ENCODE data around the gene EPS8. TPM values are rescaled to one million over a fixed set of nuclear protein-coding genes. Genes with fewer than 3 reads are reported as not detected.

EPS8 gene
- total RNA-seq, 1 donor = 192 TPM

DNA sequence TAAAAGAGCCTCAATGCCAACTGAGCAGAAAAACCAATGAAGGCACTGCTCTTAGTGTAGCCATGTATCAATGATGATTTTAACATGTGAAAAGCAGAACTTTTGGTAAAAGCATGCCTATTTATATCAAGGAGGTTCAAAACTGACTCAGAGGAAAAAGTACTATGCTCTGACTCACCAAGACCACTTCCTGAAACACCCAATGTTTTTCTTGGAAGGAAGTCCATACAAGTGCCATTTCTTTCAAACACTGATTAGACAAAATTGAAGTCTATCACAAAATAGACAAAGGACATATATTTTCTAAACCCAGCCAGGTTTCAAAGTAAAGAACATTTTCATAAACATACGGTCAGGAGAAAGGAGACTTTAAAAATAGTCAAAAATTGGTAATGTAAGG is 88.6 kb downstream of the EPS8 start:
- H3K4me3 ChIP-seq (ENCODE audit: low read depth, low read length) = no peak overlapping the region
- DNase-seq (ENCODE audit: low read depth) = peak; percentile 94
- TF ChIP-seq, protein P1, sequence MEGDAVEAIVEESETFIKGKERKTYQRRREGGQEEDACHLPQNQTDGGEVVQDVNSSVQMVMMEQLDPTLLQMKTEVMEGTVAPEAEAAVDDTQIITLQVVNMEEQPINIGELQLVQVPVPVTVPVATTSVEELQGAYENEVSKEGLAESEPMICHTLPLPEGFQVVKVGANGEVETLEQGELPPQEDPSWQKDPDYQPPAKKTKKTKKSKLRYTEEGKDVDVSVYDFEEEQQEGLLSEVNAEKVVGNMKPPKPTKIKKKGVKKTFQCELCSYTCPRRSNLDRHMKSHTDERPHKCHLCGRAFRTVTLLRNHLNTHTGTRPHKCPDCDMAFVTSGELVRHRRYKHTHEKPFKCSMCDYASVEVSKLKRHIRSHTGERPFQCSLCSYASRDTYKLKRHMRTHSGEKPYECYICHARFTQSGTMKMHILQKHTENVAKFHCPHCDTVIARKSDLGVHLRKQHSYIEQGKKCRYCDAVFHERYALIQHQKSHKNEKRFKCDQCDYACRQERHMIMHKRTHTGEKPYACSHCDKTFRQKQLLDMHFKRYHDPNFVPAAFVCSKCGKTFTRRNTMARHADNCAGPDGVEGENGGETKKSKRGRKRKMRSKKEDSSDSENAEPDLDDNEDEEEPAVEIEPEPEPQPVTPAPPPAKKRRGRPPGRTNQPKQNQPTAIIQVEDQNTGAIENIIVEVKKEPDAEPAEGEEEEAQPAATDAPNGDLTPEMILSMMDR (IDR thresholded peaks at IDR 0.05; ENCODE audit: insufficient read depth, low read length) = no peak

- DNase-seq (ENCODE audit: low read depth) = no peak
- TF ChIP-seq, protein P1 (IDR thresholded peaks at IDR 0.05; ENCODE audit: insufficient read depth, low read length) = no peak
- H3K4me3 ChIP-seq (ENCODE audit: low read depth, low read length) = no peak overlapping the region
Observed at GRCh38 chr12:15699886-15700285, 89.3 kb downstream of the EPS8 start.

DNA sequence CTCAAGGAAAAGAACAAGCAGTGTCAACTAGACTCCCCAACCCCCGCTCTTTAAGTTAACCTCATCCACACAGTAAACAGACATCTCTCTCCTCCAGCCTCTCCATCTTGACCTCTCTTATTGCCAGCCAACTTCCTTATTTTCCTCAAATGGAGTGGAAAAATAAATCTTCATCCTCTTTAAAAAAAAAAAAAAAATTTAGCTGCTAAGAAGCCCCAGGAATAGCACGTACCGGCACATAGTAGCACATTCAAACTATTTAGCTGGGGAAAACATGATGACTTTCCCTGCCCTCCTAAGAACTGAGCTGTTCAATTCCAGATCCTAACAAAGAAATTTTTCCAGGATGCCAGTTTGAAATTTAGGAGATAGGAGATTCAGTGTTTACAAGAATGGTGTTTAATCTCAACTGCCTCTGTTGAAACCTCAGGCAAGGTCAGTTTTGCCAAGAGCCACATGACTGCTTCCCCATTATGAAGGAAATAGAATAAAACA is 90.8 kb downstream of the EPS8 start:
- H3K4me3 ChIP-seq (ENCODE audit: low read depth, low read length) = no peak overlapping the region
- peak; percentile 73 for DNase-seq (ENCODE audit: low read depth)

DNA sequence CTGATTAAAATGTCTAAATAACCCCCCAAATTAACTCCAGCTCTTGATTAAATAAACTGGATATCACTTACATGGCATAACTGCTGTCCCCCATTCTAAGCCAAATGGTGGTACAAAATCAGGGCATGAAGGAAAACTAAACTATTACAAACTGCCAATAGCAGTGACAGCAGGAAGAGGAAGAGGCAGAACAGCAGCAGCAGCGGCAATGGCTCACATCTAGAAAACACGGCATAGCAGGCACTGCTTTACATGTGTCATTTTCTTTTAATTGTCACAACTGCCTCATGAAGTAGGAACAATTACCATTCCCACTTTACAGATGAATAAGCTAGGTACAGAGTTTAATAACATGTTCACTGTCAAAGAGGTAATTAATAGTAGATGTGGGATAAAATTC is 92.0 kb downstream of the EPS8 start:
- TF ChIP-seq, protein P1 (IDR thresholded peaks at IDR 0.05; ENCODE audit: insufficient read depth, low read length) = no peak
- no peak for DNase-seq (ENCODE audit: low read depth)
- H3K4me3 ChIP-seq (ENCODE audit: low read depth, low read length) = no peak overlapping the region

More for the DNA sequence above, 90.8 kb downstream of the EPS8 start:
- TF ChIP-seq, protein P1 (IDR thresholded peaks at IDR 0.05; ENCODE audit: insufficient read depth, low read length) = no peak

DNA sequence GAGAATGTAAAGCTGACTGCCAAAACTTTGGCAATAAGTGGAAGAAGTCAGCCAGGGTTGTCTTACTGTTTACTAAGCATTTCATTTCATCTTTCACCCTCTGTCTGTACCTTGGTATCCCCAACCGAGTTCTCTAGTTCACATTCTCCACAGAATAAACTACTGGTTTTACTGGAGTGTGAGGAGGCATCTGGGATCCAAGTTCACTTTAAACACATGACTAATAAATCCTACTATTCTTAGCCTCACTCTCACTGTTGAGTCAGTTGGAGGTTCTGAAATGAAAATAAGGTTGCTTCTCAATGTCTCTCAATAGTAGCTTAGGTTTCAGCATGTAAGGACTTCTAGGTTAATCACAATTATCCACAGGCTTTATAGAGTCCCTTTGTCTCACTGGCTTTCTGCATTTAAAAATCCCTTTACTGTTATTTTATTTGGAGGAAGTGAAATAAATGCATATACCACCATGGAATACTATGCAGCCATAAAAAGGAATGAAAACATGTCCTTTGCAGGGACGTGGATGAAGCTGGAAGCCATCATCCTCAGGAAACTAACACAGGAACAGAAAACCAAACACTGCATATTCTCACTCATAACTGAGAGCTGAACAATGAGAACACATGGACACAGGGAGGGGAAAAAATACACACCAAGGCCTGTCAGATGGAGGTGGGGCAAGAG is 95.8 kb downstream of the EPS8 start:
- H3K4me3 ChIP-seq (ENCODE audit: low read depth, low read length) = no peak overlapping the region
- DNase-seq (ENCODE audit: low read depth) = peak; percentile 54
- TF ChIP-seq, protein P1 (IDR thresholded peaks at IDR 0.05; ENCODE audit: insufficient read depth, low read length) = no peak

DNA sequence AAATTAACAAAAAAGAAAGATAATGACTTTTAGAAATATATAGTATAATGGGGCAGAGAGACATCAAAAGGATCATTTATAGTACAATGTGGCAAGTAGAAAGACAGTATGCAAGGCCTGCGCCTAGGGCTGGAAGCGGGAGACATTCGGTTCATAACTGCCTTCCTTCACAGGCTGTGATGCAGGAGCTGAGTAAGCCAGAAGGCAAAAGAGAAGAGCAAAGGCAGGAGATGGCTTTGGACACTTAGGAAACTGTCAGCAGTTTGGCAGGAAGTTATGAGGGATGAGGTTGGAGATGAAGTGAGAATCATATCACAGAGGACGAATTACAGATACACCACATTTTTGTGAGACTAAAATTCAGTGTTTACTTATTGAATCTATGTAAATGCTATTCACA is 97.8 kb downstream of the EPS8 start:
- TF ChIP-seq, protein P1 (IDR thresholded peaks at IDR 0.05; ENCODE audit: insufficient read depth, low read length) = no peak
- DNase-seq (ENCODE audit: low read depth) = no peak
- H3K4me3 ChIP-seq (ENCODE audit: low read depth, low read length) = no peak overlapping the region

- H3K4me3 ChIP-seq (ENCODE audit: low read depth, low read length) = no peak overlapping the region
- DNase-seq (ENCODE audit: low read depth) = no peak
- TF ChIP-seq, protein P1 (IDR thresholded peaks at IDR 0.05; ENCODE audit: insufficient read depth, low read length) = no peak
Observed at GRCh38 chr12:15690320-15690719, 98.9 kb downstream of the EPS8 start.
